ENCODE results near the gene TMEM255B. TPM values are rescaled to one million over a fixed set of nuclear protein-coding genes. Genes with fewer than 3 reads are reported as not detected.

The TMEM255B gene
- total RNA-seq, 2 experiments from 2014 or later, result 1.0 to 1.2 TPM

GRCh38 chr13:113845055-113845454, 86.0 kb downstream of the TMEM255B start:
- H3K4me3 Mint-ChIP-seq, result no peak overlapping the region
- POLR2A ChIA-PET, result no interaction called here

GRCh38 chr13:113845723-113846635, 87.0 kb downstream of the TMEM255B start:
- Histone ChIP-seq H3K9me3 (ENCODE audit: control insufficient read depth in 1 of 2, insufficient read depth in 1 of 2, low read length in 2 of 2) (peaks cover 0 to 37% of the 10 kb centered on the region in 2 experiments), H3K27me3 (ENCODE audit: control insufficient read depth in 1 of 2, insufficient read depth in 2 of 2, low read length in 2 of 2) (no peaks in the 10 kb centered on the region), H3K4me1 (ENCODE audit: insufficient read depth, low read length) (peaks cover 45% of the 10 kb centered on the region), H3K4me3 (ENCODE audit: low read length) (peak overlapping the region; percentile 49), H3K36me3 (ENCODE audit: insufficient read depth, low read length) (no peaks in the 10 kb centered on the region), H3K27ac (ENCODE audit: low read depth in 1 of 2, low read length in 2 of 2) (no peak overlapping the region)
- peaks cover 25% of the 10 kb centered on the region for H3K4me1 Mint-ChIP-seq (ENCODE audit: low read depth)
- TF ChIP-seq CTCF (IDR thresholded peaks at IDR 0.05), result no peak
- H3K27me3 Mint-ChIP-seq, result no peaks in the 10 kb centered on the region
- DNase-seq (no peak), ATAC-seq (ENCODE audit: poor library complexity) (peak; percentile 37)
- intact Hi-C loops (cut with DNase I, micrococcal nuclease), result no loop called here
- POLR2A ChIA-PET, result interaction anchor here (1.9 kb wide), 1 partner anchor 16 kb away, joined by 4 read pairs; no protein-coding TSS in a partner anchor
- no peak overlapping the region for H3K27ac Mint-ChIP-seq
- H3K9me3 Mint-ChIP-seq, result no peaks in the 10 kb centered on the region
- CTCF ChIA-PET, result no interaction called here
- peak overlapping the region; percentile 30 for H3K4me3 Mint-ChIP-seq
- no peaks in the 10 kb centered on the region for H3K36me3 Mint-ChIP-seq (ENCODE audit: low read depth)

More at GRCh38 chr13:113845055-113845454, 86.0 kb downstream of the TMEM255B start:
- H3K36me3 Mint-ChIP-seq (ENCODE audit: low read depth), result no peaks in the 10 kb centered on the region
- no peak for TF ChIP-seq CTCF (IDR thresholded peaks at IDR 0.05)
- Histone ChIP-seq H3K27me3 (ENCODE audit: control insufficient read depth in 1 of 2, insufficient read depth in 2 of 2, low read length in 2 of 2) (no peaks in the 10 kb centered on the region), H3K36me3 (ENCODE audit: insufficient read depth, low read length) (no peaks in the 10 kb centered on the region), H3K4me3 (ENCODE audit: low read length) (no peak overlapping the region), H3K27ac (ENCODE audit: low read depth in 1 of 2, low read length in 2 of 2) (no peak overlapping the region), H3K9me3 (ENCODE audit: control insufficient read depth in 1 of 2, insufficient read depth in 1 of 2, low read length in 2 of 2) (peaks cover 0 to 46% of the 10 kb centered on the region in 2 experiments), H3K4me1 (ENCODE audit: insufficient read depth, low read length) (peaks cover 54% of the 10 kb centered on the region)
- no peaks in the 10 kb centered on the region for H3K27me3 Mint-ChIP-seq
- ATAC-seq (ENCODE audit: poor library complexity), result no peak
- H3K9me3 Mint-ChIP-seq, result no peaks in the 10 kb centered on the region
- DNase-seq, result no peak
- intact Hi-C loops (cut with DNase I, micrococcal nuclease), result no loop called here
- H3K4me1 Mint-ChIP-seq (ENCODE audit: low read depth), result peaks cover 25% of the 10 kb centered on the region
- CTCF ChIA-PET, result no interaction called here
- H3K27ac Mint-ChIP-seq, result no peak overlapping the region

GRCh38 chr13:113846636-113847318, 87.8 kb downstream of the TMEM255B start:
- Mint-ChIP-seq H3K4me3 (no peak overlapping the region), H3K27ac (no peak overlapping the region), H3K36me3 (ENCODE audit: low read depth) (no peaks in the 10 kb centered on the region), H3K27me3 (no peaks in the 10 kb centered on the region), H3K4me1 (ENCODE audit: low read depth) (peaks cover 18% of the 10 kb centered on the region), H3K9me3 (no peaks in the 10 kb centered on the region)
- intact Hi-C loops (cut with DNase I, micrococcal nuclease), result no loop called here
- peaks cover 40% of the 10 kb centered on the region for H3K4me1 ChIP-seq (ENCODE audit: insufficient read depth, low read length)
- no peak overlapping the region for H3K27ac ChIP-seq (ENCODE audit: low read depth in 1 of 2, low read length in 2 of 2)
- CTCF ChIA-PET, result no interaction called here
- ATAC-seq (ENCODE audit: poor library complexity) (peak; percentile 69), DNase-seq (peak in 7 of 14 experiments; percentile 20 to 69 (median 42))
- peak overlapping the region; percentile 49 for H3K4me3 ChIP-seq (ENCODE audit: low read length)
- H3K9me3 ChIP-seq (ENCODE audit: control insufficient read depth in 1 of 2, insufficient read depth in 1 of 2, low read length in 2 of 2), result peaks cover 0 to 33% of the 10 kb centered on the region in 2 experiments
- POLR2A ChIA-PET, result interaction anchor here (1.9 kb wide), 1 partner anchor 15 kb away, joined by 4 read pairs; no protein-coding TSS in a partner anchor
- no peaks in the 10 kb centered on the region for H3K27me3 ChIP-seq (ENCODE audit: control insufficient read depth in 1 of 2, insufficient read depth in 2 of 2, low read length in 2 of 2)
- no peak for TF ChIP-seq CTCF (IDR thresholded peaks at IDR 0.05)
- H3K36me3 ChIP-seq (ENCODE audit: insufficient read depth, low read length), result no peaks in the 10 kb centered on the region

Data from CD4-positive, alpha-beta T cell (primary cell).